ENCODE data around the gene ZMIZ1.

The ZMIZ1 gene

DNA sequence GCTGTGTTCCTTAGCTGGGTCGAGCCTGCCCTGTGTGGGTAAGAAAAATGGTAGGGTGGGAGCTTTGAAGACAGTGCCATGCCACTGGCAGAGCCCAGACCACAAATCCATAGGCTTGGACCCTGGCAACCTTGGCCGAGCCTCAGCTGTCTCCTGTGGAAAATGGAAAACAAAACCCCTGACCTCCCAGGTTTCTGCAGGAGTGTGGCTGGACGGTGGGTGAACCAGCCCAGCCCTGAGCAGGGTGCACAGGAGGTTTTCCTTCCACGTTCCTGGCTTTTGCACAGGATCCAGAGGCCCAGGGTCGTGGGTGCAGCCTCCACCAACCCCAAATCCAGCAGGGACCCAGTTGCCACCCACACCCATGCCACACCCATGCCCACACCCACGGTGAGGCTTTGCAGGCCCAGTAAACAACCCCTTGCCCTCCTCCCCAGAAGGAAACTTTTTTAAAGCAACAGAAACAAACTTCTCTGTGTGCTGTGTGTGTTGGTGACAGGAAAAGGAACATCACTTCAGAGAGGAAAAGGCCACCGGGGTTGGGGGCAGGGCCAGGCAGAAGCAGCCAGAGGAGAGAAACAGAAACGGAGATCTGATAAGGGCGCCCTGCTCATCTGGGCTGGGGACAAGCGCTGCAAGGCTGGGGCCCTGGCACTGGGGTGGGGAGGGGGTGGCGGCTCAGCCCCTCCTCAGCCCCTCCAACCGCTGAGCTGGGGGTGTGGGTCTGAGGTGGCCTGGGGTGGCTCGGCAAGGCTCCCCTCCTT lies 20.7 kb upstream of the ZMIZ1 start:
- TF ChIP-seq, protein P1, sequence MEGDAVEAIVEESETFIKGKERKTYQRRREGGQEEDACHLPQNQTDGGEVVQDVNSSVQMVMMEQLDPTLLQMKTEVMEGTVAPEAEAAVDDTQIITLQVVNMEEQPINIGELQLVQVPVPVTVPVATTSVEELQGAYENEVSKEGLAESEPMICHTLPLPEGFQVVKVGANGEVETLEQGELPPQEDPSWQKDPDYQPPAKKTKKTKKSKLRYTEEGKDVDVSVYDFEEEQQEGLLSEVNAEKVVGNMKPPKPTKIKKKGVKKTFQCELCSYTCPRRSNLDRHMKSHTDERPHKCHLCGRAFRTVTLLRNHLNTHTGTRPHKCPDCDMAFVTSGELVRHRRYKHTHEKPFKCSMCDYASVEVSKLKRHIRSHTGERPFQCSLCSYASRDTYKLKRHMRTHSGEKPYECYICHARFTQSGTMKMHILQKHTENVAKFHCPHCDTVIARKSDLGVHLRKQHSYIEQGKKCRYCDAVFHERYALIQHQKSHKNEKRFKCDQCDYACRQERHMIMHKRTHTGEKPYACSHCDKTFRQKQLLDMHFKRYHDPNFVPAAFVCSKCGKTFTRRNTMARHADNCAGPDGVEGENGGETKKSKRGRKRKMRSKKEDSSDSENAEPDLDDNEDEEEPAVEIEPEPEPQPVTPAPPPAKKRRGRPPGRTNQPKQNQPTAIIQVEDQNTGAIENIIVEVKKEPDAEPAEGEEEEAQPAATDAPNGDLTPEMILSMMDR (conservative IDR thresholded peaks at IDR 0.05; ENCODE audit: low read depth, low read length) = no peak
- no peak overlapping the region for H3K4me3 ChIP-seq (ENCODE audit: low read length)
- no peak for DNase-seq (ENCODE audit: low read depth)

- DNase-seq (ENCODE audit: low read depth) = no peak
- no peak overlapping the region for H3K4me3 ChIP-seq (ENCODE audit: low read length)
- TF ChIP-seq, protein P1 (conservative IDR thresholded peaks at IDR 0.05; ENCODE audit: low read depth, low read length) = no peak
Observed at GRCh38 chr10:79048639-79049550, 19.9 kb upstream of the ZMIZ1 start.

DNA sequence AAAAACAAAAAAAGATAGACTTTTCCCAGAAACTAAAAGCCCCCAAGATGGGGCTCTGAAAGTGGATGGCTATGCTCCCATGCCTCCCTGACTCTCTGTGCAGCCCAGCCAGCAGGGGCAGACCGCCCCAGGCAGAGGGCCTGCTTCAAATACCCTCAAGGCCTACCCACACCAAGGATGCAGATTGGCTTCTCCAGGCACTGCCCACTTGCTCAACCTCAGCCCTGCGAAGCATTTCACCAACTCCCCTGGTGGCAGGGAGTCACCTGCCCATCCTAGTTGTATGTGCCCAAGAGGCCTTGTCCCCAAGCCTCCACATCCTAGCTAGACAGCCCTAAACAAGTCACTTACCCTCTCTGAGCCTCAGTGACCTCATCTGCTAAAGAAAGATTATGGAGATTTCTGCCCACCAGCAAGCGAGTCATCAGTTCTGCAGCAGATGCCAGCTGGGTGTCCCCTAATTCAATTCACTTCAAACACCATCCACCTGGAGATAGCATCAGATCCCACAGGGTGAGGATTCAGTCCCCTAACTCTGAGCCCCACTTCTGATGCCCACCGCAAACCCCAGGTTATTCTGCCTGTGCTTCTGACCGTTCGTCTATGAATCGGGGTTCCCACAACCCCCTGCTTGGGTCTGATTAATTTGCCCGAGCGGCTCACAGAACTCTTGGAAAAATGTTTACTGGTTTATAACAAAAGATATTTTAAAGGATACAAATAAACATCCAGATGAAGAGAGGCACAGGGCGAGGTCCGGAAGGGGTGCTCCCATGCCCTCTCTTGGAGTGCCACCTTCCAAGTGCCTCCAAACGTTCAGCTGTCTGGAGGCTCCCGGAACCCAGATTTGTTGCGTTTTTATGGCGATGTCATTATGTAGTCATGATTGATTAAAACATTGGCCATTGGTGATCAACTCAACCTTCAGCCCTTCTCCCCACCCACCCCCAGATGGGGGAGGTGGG lies 18.6 kb upstream of the ZMIZ1 start:
- no peak overlapping the region for H3K4me3 ChIP-seq (ENCODE audit: low read length)
- no peak for DNase-seq (ENCODE audit: low read depth)
- TF ChIP-seq, protein P1 (conservative IDR thresholded peaks at IDR 0.05; ENCODE audit: low read depth, low read length) = no peak

DNA sequence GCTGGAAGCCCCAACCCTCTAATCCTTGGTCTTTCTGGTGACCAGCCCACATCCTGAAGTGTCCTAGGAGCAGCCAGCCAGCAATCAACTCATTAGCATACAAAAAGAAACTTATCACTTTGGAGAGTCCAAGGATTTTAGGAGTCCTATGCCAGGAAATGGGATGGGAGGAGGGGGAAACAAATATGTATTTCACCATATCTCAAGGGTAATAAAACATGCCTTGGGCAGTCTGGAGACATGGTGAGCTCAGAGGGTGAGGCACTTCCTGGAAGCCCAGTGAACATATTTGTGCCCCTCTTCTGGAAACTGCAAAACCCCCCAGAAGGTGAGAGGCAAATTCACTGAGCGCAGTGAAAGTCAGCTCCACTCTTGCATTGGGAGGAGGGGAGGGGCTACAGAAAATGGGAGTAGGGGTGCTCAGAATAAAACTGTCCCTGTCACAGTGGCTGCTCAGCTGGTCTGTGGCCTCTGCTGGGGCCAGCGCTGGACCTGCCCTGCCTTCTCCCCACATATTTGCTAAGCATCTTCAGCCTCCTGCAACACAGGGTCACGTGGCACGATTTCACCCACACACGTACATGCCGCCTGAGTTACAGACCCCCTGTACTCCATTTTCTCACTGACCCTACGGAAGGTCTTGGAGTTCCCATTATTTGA lies 17.7 kb upstream of the ZMIZ1 start:
- no peak for DNase-seq (ENCODE audit: low read depth)
- TF ChIP-seq, protein P1 (conservative IDR thresholded peaks at IDR 0.05; ENCODE audit: low read depth, low read length) = no peak
- no peak overlapping the region for H3K4me3 ChIP-seq (ENCODE audit: low read length)

GRCh38 chr10:79051766-79052165 lies 17.0 kb upstream of the ZMIZ1 start:
- DNase-seq (ENCODE audit: low read depth) = no peak
- H3K4me3 ChIP-seq (ENCODE audit: low read length) = no peak overlapping the region
- TF ChIP-seq, protein P1 (conservative IDR thresholded peaks at IDR 0.05; ENCODE audit: low read depth, low read length) = no peak

Data from retinal pigment epithelial cell (primary cell).